NT2/D1 (cell line): Measurements from ENCODE around the gene MFAP3L.

ENCODE experiments used
- DNase-seq: peaks from one replicate; pipeline ENCODE4 v3.0.0-alpha.2; 2011; ENCODE audit warnings: low read depth, low spot score
- H3K27me3 ChIP-seq: 2 replicates; pipeline ENCODE4 v1.6.0; 2011; ENCODE audit warnings: mild to moderate bottlenecking; ENCODE audit not compliant: insufficient read length, insufficient read depth
- H3K36me3 ChIP-seq: 2 replicates; pipeline ENCODE4 v1.6.1; 2011; ENCODE audit warnings: mild to moderate bottlenecking, low read length, mixed read lengths; ENCODE audit not compliant: insufficient read depth, insufficient read length
- H3K4me1 ChIP-seq: 2 replicates; pipeline ENCODE4 v1.5.1; 2011; ENCODE audit not compliant: insufficient read depth, insufficient read length
- H3K4me3 ChIP-seq: 2 replicates; pipeline ENCODE4 v1.5.1; 2011; ENCODE audit warnings: low read depth; ENCODE audit not compliant: insufficient read length
- H3K9ac ChIP-seq: 2 replicates; pipeline ENCODE4 v1.6.0; 2011; ENCODE audit warnings: low read depth; ENCODE audit not compliant: insufficient read length
- H3K9me3 ChIP-seq: 2 replicates; pipeline ENCODE4 v1.5.1; 2011; ENCODE audit warnings: mild to moderate bottlenecking, low read length; ENCODE audit not compliant: insufficient read depth
- SUZ12 ChIP-seq: IDR thresholded peaks from 2 replicates; pipeline ENCODE4 v1.6.1; 2011; ENCODE audit not compliant: insufficient read length, insufficient read depth; ENCODE audit errors: extremely low read depth
- YY1 ChIP-seq: IDR thresholded peaks from 2 replicates; pipeline ENCODE4 v1.6.1; 2011; ENCODE audit not compliant: insufficient read length, insufficient read depth
- ZNF274 ChIP-seq: IDR thresholded peaks from 2 replicates; pipeline ENCODE4 v1.6.1; 2011; ENCODE audit warnings: mild to moderate bottlenecking, low read depth, low read length

Gene MFAP3L

GRCh38 chr4:170001011-170001744, 25.0 kb downstream of the MFAP3L start:
- Histone ChIP-seq H3K9me3 (no peaks in the 10 kb centered on the region), H3K27me3 (no peaks in the 10 kb centered on the region), H3K4me3 (no peak overlapping the region), H3K4me1 (no peaks in the 10 kb centered on the region), H3K9ac (no peak overlapping the region), H3K36me3 (no peaks in the 10 kb centered on the region)
- no peak for DNase-seq
- TF ChIP-seq YY1 (no peak), SUZ12 (no peak), ZNF274 (no peak)

GRCh38 chr4:169999923-170000322, 26.3 kb downstream of the MFAP3L start:
- Histone ChIP-seq H3K36me3 (no peaks in the 10 kb centered on the region), H3K27me3 (no peaks in the 10 kb centered on the region), H3K9me3 (no peaks in the 10 kb centered on the region), H3K9ac (no peak overlapping the region), H3K4me1 (no peaks in the 10 kb centered on the region), H3K4me3 (no peak overlapping the region)
- no peak for DNase-seq
- TF ChIP-seq ZNF274 (no peak), SUZ12 (no peak), YY1 (no peak)

GRCh38 chr4:169998981-169999380, 27.2 kb downstream of the MFAP3L start:
- no peak for DNase-seq
- no peak for TF ChIP-seq YY1
- no peak for TF ChIP-seq SUZ12
- no peak for TF ChIP-seq ZNF274
- H3K9ac ChIP-seq = no peak overlapping the region
- no peaks in the 10 kb centered on the region for H3K36me3 ChIP-seq
- no peaks in the 10 kb centered on the region for H3K9me3 ChIP-seq
- H3K27me3 ChIP-seq = no peaks in the 10 kb centered on the region
- H3K4me3 ChIP-seq = no peak overlapping the region
- no peaks in the 10 kb centered on the region for H3K4me1 ChIP-seq

- H3K9me3 ChIP-seq = no peaks in the 10 kb centered on the region
- H3K36me3 ChIP-seq = no peaks in the 10 kb centered on the region
- H3K27me3 ChIP-seq = no peaks in the 10 kb centered on the region
- TF ChIP-seq YY1 (no peak), SUZ12 (no peak), ZNF274 (no peak)
- H3K9ac ChIP-seq = no peak overlapping the region
- no peak overlapping the region for H3K4me3 ChIP-seq
- H3K4me1 ChIP-seq = no peaks in the 10 kb centered on the region
- no peak for DNase-seq
These were observed 29.6 kb downstream of the MFAP3L start for GRCh38 chr4:169996379-169997240.

GRCh38 chr4:169993531-169993930, 32.7 kb downstream of the MFAP3L start:
- H3K9me3 ChIP-seq = no peaks in the 10 kb centered on the region
- no peaks in the 10 kb centered on the region for H3K27me3 ChIP-seq
- peaks cover 3% of the 10 kb centered on the region for H3K36me3 ChIP-seq
- TF ChIP-seq SUZ12 (no peak), YY1 (no peak), ZNF274 (no peak)
- H3K4me1 ChIP-seq = no peaks in the 10 kb centered on the region
- DNase-seq = no peak
- no peak overlapping the region for H3K9ac ChIP-seq
- no peak overlapping the region for H3K4me3 ChIP-seq

- no peaks in the 10 kb centered on the region for H3K4me1 ChIP-seq
- no peak overlapping the region for H3K9ac ChIP-seq
- DNase-seq = no peak
- TF ChIP-seq ZNF274 = no peak
- TF ChIP-seq YY1 = no peak
- no peak for TF ChIP-seq SUZ12
- H3K27me3 ChIP-seq = no peaks in the 10 kb centered on the region
- no peaks in the 10 kb centered on the region for H3K9me3 ChIP-seq
- H3K4me3 ChIP-seq = no peak overlapping the region
- H3K36me3 ChIP-seq = peaks cover 3% of the 10 kb centered on the region
These were observed 37.9 kb downstream of the MFAP3L start for GRCh38 chr4:169988252-169988651.
